HAP-1 (cell line): ENCODE results near the gene URAD.

Experiments
- DNase-seq, 2 experiments: peaks; one replicate each; pipeline ENCODE4 v3.0.0-alpha.2; 2016 to 2020; ENCODE audit warnings: low spot score in 2 of 2
- H3K27me3 ChIP-seq: fragments of 250-450 bp; sonication (Bioruptor Pico); 2 replicates; pipeline ENCODE4 v1.5.1; 2020; ENCODE audit warnings: low read depth, mild to moderate bottlenecking, moderate library complexity
- H3K36me3 ChIP-seq: fragments of 250-450 bp; sonication (Bioruptor Pico); replicated peaks from 2 replicates; pipeline ENCODE4 v1.5.1; 2020; ENCODE audit warnings: mild to moderate bottlenecking
- H3K4me1 ChIP-seq: fragments of 250-450 bp; sonication (Bioruptor Pico); 2 replicates; pipeline ENCODE4 v1.5.1; 2020; ENCODE audit warnings: mild to moderate bottlenecking
- H3K4me3 ChIP-seq: fragments of 250-450 bp; sonication (Bioruptor Pico); 2 replicates; pipeline ENCODE4 v1.5.1; 2020; ENCODE audit warnings: mild to moderate bottlenecking, moderate library complexity
- H3K9me3 ChIP-seq: fragments of 250-450 bp; sonication (Bioruptor Pico); 2 replicates; pipeline ENCODE4 v1.5.1; 2020; ENCODE audit warnings: mild to moderate bottlenecking, moderate library complexity
- in situ Hi-C: fragments of 300-500 bp; cut with MboI; formaldehyde crosslinking; loops from 3 replicates; pipeline ENCODE4 v1.14.3; 2020; ENCODE audit warnings: low sequenced_read_pairs, inconsistent platforms, mixed read lengths

URAD gene

DNA sequence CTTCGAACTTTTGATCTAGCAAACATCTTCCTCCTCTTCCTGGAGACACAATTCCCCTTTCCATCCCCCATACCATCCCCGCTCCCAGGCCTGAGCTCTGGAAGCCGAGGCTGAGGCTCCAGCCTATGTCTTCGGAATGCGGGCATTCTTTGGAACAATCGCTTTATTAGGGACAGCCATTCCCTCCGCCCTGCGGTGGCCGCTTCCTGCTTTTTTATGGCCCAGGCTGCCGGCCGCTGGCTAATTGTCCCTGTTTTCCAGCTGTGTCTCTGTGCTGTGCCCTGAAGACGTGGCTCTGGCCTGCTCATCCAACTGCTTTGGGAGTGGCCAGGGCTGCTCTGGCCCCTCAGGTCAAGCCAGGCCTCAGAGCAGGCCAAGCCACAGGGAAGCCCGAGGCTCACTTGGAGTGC lies 17.3 kb downstream of the URAD start:
- in situ Hi-C loops, result no loop called here
- peaks cover 3% of the 10 kb centered on the region for H3K4me1 ChIP-seq
- DNase-seq, result no peak
- peaks cover 7% of the 10 kb centered on the region; the same call in 1 of the 2 replicates for H3K27me3 ChIP-seq
- H3K9me3 ChIP-seq, result no peaks in the 10 kb centered on the region
- H3K4me3 ChIP-seq, result no peak overlapping the region
- H3K36me3 ChIP-seq, result no peaks in the 10 kb centered on the region

DNA sequence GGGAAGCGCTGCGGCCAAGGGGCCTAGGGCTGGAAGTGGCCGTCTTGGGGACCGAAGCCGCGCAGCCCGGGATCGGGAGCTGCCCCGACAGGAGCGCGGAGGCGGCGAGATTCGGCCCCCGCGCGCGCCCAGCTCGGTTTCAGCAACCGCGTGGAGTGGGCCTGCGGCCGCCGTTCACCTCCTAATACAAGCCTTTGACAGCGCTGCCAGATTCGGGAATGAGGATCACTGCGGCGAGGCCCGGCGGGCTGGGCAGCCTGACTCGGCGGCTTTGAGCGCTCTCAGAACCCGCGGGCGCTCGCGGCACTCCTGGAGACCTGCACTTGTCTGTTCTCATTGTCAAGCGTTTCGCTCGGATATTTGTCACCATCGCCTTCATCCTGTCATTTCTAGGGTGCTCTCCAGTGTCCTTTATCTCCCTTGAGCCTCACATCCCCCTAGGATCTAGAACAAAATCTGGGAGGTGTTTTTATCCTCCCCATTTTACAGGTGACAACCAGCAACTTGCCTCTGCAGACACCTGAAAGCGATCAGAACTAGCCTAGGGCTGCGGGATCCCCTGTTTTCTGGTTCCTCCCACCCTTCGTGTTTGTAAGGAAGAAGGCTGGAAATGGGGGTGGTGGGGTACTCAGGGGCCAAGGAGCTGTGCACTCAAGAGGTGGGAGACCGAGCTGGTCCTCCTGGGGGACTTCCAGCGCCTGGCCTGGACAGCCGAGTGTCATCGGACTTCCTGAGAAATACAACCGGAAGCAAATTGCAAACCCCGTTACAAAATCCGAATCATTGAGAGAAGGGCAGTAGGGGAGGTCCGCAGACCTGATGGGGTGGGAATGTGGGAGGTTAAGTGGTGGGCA lies 17.9 kb downstream of the URAD start:
- no peaks in the 10 kb centered on the region for H3K36me3 ChIP-seq
- peaks cover 4% of the 10 kb centered on the region for H3K4me1 ChIP-seq
- DNase-seq, result no peak
- no peaks in the 10 kb centered on the region for H3K9me3 ChIP-seq
- in situ Hi-C loops, result no loop called here
- no peak overlapping the region for H3K4me3 ChIP-seq
- H3K27me3 ChIP-seq, result peaks cover 7% of the 10 kb centered on the region; the same call in 1 of the 2 replicates

- no peak for DNase-seq
- Histone ChIP-seq H3K4me3 (no peak overlapping the region), H3K36me3 (no peaks in the 10 kb centered on the region), H3K4me1 (peaks cover 6% of the 10 kb centered on the region), H3K27me3 (peaks cover 7% of the 10 kb centered on the region; the same call in 1 of the 2 replicates), H3K9me3 (no peaks in the 10 kb centered on the region)
- in situ Hi-C loops, result no loop called here
Measured at GRCh38 chr13:27969866-27970229, 18.6 kb downstream of the URAD start.

DNA sequence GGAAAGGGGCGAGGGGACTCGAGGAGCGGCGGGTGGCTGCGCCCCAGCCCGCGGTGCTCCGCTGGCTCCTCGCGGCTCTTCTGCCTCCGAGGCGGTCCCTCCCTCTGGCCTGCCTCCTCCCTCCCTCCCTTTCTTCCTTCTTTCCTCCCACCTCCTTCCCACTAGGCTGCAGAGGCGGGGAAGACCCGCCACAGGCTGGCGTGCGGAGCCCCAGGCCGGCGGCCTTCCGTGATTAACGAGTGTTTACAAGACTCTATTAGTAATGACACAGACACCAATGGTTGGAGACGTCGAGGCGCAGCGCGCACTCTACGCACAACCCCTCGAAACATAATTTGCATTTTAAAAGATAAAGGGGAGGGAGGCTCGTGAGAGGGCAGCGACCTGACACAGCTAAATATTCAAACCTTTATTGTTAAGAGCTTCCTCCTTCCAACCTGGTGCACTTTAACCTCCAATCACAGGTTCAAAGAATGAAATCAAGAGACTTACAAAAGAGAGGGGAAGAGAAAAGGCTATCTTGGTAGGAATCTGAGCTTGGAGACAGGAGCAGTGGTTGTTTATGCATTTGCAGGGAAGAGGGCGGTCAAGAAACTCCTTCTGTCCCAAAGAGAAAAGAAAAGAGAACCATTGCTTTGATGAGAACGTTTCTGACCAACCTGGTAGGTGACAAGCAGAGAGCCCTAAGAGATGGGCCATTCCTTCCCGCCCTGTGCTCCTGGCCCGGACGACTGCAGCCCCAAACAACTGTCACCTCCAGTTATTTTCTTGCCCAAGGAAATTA lies 19.2 kb downstream of the URAD start, which contains the start of gene CDX2:
Gene CDX2 (minus strand): TSS at position 234 of the 784 bp plus-strand sequence. CDS start 309 bp downstream, outside the sequence.
- in situ Hi-C loops, result no loop called here

GRCh38 chr13:27968316-27969081 lies 20.0 kb downstream of the URAD start:
- H3K4me3 ChIP-seq, result peak overlapping the region; percentile 53
- in situ Hi-C loops, result no loop called here
- H3K4me1 ChIP-seq, result peaks cover 6% of the 10 kb centered on the region
- no peaks in the 10 kb centered on the region for H3K36me3 ChIP-seq
- DNase-seq, result peak in 1 of 2 experiments; percentile 54
- peaks cover 7% of the 10 kb centered on the region; the same call in 1 of the 2 replicates for H3K27me3 ChIP-seq
- no peaks in the 10 kb centered on the region for H3K9me3 ChIP-seq

More for the DNA sequence above, 19.2 kb downstream of the URAD start, which contains the start of gene CDX2:
- Histone ChIP-seq H3K4me3 (peak within 1 kb of the TSS; percentile 53), H3K27me3 (peaks cover 7% of the 10 kb centered on the region; the same call in 1 of the 2 replicates), H3K4me1 (peaks cover 6% of the 10 kb centered on the region), H3K36me3 (no peaks in the 10 kb centered on the region), H3K9me3 (no peaks in the 10 kb centered on the region)
- DNase-seq, result peak; percentile 73 to 83

- H3K4me1 ChIP-seq, result peaks cover 6% of the 10 kb centered on the region
- no peaks in the 10 kb centered on the region for H3K36me3 ChIP-seq
- H3K27me3 ChIP-seq, result peaks cover 7% of the 10 kb centered on the region; the same call in 1 of the 2 replicates
- no peaks in the 10 kb centered on the region for H3K9me3 ChIP-seq
- DNase-seq, result peak in 1 of 2 experiments; percentile 58
- in situ Hi-C loops, result no loop called here
- peak overlapping the region; percentile 53 for H3K4me3 ChIP-seq
Measured at GRCh38 chr13:27967736-27968315, 20.7 kb downstream of the URAD start.

DNA sequence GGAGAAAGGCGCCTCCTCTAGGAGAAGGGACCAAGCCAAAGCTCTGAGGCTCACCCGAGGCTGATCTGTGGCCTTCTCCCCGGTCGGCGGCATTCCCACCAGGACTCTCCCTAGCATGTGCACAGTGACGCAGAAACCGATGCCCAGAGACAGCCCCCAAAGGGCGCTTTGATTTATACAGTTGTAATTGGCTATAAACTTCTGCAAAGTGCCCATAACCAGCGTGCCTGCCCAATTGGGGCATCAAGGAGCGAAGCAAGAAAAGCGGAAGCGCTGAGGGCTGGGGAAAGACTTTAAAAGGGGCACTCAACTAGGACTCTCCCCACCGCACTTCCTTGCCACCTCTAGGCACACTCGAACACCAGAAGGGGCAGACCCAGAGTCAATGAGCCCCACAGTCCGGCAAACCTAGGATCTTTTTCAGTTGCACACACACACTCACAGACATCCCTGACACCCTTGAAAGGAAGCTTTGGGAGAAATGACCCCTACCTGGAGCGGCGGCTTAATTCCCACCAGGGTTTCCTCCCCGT lies 21.2 kb downstream of the URAD start:
- Histone ChIP-seq H3K4me1 (peaks cover 6% of the 10 kb centered on the region), H3K27me3 (peaks cover 7% of the 10 kb centered on the region; the same call in 1 of the 2 replicates), H3K9me3 (no peaks in the 10 kb centered on the region), H3K36me3 (no peaks in the 10 kb centered on the region), H3K4me3 (peak overlapping the region; percentile 53)
- in situ Hi-C loops, result no loop called here
- peak in 1 of 2 experiments; percentile 37 for DNase-seq

DNA sequence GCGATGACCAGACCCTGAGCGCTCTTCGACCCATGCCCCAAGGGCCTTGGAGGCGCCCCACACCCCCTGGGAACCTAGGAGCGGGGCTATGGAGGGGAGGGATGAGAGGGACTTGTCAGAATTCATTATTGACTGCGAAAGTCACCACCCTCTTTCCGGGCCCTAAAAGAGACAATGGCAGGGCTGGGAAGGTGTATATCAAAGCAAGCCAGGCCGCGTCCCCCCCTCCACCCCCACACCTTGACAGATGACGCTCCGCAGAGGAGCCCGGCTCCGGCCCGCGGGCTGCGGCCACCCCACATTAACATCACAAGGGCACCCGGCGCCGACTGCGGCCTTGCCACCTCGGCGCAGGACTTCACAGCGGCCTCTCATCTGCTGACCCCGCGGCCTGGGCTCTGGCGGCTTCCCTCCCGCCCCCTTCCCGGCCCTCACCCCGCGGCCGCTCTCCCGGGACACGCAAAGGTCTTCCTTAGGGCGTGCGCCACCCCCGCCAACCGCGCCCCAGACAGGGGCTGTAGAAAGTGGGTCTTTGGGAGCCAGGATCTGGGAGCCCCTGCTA lies 21.8 kb downstream of the URAD start:
- peak in 1 of 2 experiments; percentile 29 for DNase-seq
- H3K9me3 ChIP-seq, result no peaks in the 10 kb centered on the region
- peak overlapping the region; percentile 53 for H3K4me3 ChIP-seq
- peaks cover 6% of the 10 kb centered on the region for H3K4me1 ChIP-seq
- peaks cover 7% of the 10 kb centered on the region; the same call in 1 of the 2 replicates for H3K27me3 ChIP-seq
- in situ Hi-C loops, result no loop called here
- no peaks in the 10 kb centered on the region for H3K36me3 ChIP-seq

DNA sequence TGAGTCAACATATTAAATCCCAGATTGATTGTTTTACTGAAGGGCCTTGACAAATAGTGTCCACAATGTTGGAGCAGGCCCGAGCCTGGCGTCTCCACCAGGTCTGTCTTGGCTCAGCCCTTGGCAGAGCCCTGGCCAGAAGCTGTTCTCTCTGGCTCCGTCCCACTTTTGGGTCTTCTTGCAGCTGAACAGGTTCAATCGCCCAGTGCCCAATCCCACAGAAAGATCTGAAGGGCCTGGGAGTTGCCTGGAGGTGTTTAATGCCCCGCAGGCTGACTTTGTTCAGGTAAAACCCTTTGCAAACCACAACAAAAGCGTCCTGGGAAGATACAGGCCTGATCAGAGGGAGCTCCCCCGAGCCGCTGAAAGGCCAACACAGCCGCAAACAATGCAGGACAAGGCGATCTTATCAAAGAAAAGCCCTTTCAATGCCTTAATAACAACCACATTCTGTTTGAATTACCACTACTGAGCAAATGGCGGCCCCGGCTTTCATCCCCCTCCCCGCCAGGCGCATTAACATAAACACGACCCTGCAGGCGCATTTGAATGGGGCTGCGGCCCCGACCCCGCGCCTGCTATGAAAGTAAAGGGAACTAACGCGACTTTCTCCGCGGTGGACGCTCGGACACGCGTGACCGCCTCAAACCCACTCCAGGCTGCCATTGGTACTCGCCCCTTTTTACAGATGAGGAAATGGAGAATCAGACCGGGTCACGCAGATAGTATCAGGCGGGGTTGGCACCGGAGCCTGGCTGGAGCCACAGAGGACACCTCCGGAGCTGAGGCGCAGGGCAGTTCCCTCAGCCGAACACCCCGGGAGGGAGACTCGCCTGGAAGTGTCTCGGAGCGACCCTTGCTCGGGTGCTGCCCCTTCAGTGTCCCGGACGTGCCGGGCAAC lies 22.5 kb downstream of the URAD start:
- H3K4me3 ChIP-seq, result peak overlapping the region; percentile 53
- in situ Hi-C loops, result no loop called here
- peaks cover 7% of the 10 kb centered on the region; the same call in 1 of the 2 replicates for H3K27me3 ChIP-seq
- no peaks in the 10 kb centered on the region for H3K9me3 ChIP-seq
- peak; percentile 66 to 74 for DNase-seq
- H3K36me3 ChIP-seq, result no peaks in the 10 kb centered on the region
- peaks cover 6% of the 10 kb centered on the region for H3K4me1 ChIP-seq

DNA sequence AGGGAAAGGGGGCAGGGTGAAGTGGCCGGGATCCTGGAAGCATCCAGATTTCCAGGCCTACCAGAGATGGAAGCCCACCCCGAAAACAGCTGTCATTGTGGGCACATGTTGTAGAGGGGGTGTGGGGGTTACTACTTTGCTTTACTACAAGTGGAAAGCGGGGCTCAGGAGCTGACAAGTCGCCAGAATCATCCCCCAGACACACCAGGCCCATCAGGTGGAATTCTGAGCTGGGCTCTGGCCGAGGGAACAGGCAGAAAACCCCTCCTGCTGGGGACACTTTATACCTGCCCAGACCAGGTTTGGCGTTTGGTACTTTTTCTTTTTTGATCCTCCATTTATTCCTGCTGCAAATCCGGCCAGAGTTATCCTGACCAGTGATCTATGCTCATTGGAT lies 23.2 kb downstream of the URAD start:
- no peak for DNase-seq
- H3K27me3 ChIP-seq, result peaks cover 7% of the 10 kb centered on the region; the same call in 1 of the 2 replicates
- H3K36me3 ChIP-seq, result no peaks in the 10 kb centered on the region
- no peak overlapping the region for H3K4me3 ChIP-seq
- H3K4me1 ChIP-seq, result peaks cover 6% of the 10 kb centered on the region
- no peaks in the 10 kb centered on the region for H3K9me3 ChIP-seq
- in situ Hi-C loops, result no loop called here

DNA sequence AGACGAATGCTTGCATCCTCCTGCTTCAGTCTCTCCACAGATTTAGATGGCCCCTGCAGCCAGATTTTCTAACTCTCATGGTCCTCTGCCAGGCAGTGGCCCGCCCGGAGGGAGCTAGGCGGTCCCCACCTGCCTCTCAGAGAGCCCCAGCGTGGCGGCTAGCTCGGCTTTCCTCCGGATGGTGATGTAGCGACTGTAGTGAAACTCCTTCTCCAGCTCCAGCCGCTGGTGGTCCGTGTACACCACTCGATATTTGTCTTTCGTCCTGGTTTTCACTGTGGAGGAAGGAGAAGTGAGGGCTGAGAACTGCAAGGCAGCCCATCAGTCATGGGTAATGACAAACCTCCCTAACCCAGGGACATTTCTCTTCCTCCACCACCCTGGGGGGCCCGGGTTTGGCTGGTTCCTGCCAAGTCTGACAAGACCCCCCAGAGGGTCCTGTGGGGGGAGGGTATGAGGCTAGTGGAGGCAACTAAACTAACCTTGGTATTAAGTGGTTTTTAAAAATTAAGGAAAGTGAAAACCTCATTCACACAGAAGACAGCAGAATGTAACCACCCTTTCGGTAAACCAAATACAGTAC lies 23.7 kb downstream of the URAD start:
- no peak for DNase-seq
- Histone ChIP-seq H3K36me3 (no peaks in the 10 kb centered on the region), H3K4me3 (no peak overlapping the region), H3K4me1 (peaks cover 6% of the 10 kb centered on the region), H3K9me3 (no peaks in the 10 kb centered on the region), H3K27me3 (peaks cover 7% of the 10 kb centered on the region; the same call in 1 of the 2 replicates)
- in situ Hi-C loops, result no loop called here
